ENCODE data around the gene ATP12A.
"Not testable (repeated sequence)": the region's sequence is repeated elsewhere in the genome, so short reads cannot be mapped to it uniquely, and the experiment has no call there.

The ATP12A gene

GRCh38 chr13:24727731-24728601 is 47.8 kb downstream of the ATP12A start:
- peak; percentile 57 for DNase-seq
- peak; percentile 67 for TF ChIP-seq CTCF (IDR thresholded peaks at IDR 0.05)
- Mint-ChIP-seq H3K4me1 (no peaks in the 10 kb centered on the region), H3K4me3 (no peak overlapping the region), H3K9me3 (peaks cover 29% of the 10 kb centered on the region), H3K27me3 (ENCODE audit: low read depth, poor library complexity) (peaks cover 17% of the 10 kb centered on the region), H3K27ac (no peak overlapping the region), H3K36me3 (ENCODE audit: low read depth) (no peaks in the 10 kb centered on the region)

- peaks cover 29% of the 10 kb centered on the region for H3K9me3 Mint-ChIP-seq
- not testable (repeated sequence) for H3K4me3 Mint-ChIP-seq; H3K36me3 Mint-ChIP-seq (ENCODE audit: low read depth); DNase-seq; H3K4me1 Mint-ChIP-seq; H3K27ac Mint-ChIP-seq
- H3K27me3 Mint-ChIP-seq (ENCODE audit: low read depth, poor library complexity), result peaks cover 17% of the 10 kb centered on the region
These were observed 50.8 kb downstream of the ATP12A start for GRCh38 chr13:24730873-24731567.

- no peaks in the 10 kb centered on the region for H3K36me3 Mint-ChIP-seq (ENCODE audit: low read depth)
- no peak for TF ChIP-seq CTCF (IDR thresholded peaks at IDR 0.05)
These were observed 54.7 kb downstream of the ATP12A start for GRCh38 chr13:24734950-24735349.

GRCh38 chr13:24737042-24737441 is 56.8 kb downstream of the ATP12A start:
- H3K4me3 Mint-ChIP-seq, result no peak overlapping the region
- DNase-seq, result no peak
- no peak overlapping the region for H3K27ac Mint-ChIP-seq
- H3K36me3 Mint-ChIP-seq (ENCODE audit: low read depth), result no peaks in the 10 kb centered on the region
- H3K4me1 Mint-ChIP-seq, result peaks cover 16% of the 10 kb centered on the region
- H3K27me3 Mint-ChIP-seq (ENCODE audit: low read depth, poor library complexity), result peaks cover 14% of the 10 kb centered on the region
- TF ChIP-seq CTCF (IDR thresholded peaks at IDR 0.05), result no peak
- H3K9me3 Mint-ChIP-seq, result peaks cover 9% of the 10 kb centered on the region

More at GRCh38 chr13:24734950-24735349, 54.7 kb downstream of the ATP12A start:
- Mint-ChIP-seq H3K4me1 (peaks cover 11% of the 10 kb centered on the region), H3K27ac (no peak overlapping the region), H3K9me3 (peaks cover 24% of the 10 kb centered on the region), H3K27me3 (ENCODE audit: low read depth, poor library complexity) (peaks cover 18% of the 10 kb centered on the region), H3K4me3 (no peak overlapping the region)
- no peak for DNase-seq

GRCh38 chr13:24738366-24738847 is 58.2 kb downstream of the ATP12A start:
- no peaks in the 10 kb centered on the region for H3K9me3 Mint-ChIP-seq
- no peak overlapping the region for H3K4me3 Mint-ChIP-seq
- no peak overlapping the region for H3K27ac Mint-ChIP-seq
- no peaks in the 10 kb centered on the region for H3K36me3 Mint-ChIP-seq (ENCODE audit: low read depth)
- no peak for TF ChIP-seq CTCF (IDR thresholded peaks at IDR 0.05)
- H3K27me3 Mint-ChIP-seq (ENCODE audit: low read depth, poor library complexity), result peaks cover 6% of the 10 kb centered on the region
- DNase-seq, result no peak
- peaks cover 26% of the 10 kb centered on the region for H3K4me1 Mint-ChIP-seq
